Neuronal stem cell (in vitro differentiated cells): ENCODE measurements around the gene ZFX.

Experiments
- DNase-seq: peaks from one replicate; pipeline ENCODE4 v3.0.0-alpha.2; 2013; ENCODE audit warnings: low spot score
- H2AFZ ChIP-seq: one replicate; pipeline ENCODE4 v1.6.1; 2013; ENCODE audit warnings: mild to moderate bottlenecking, low read length, inconsistent platforms
- H2AK5ac ChIP-seq: 2 replicates; pipeline ENCODE4 v1.6.1; 2013; ENCODE audit warnings: low read depth, mild to moderate bottlenecking, inconsistent platforms, low read length, moderate library complexity, mixed read lengths
- H2BK120ac ChIP-seq: 2 replicates; pipeline ENCODE4 v1.6.1; 2013; ENCODE audit warnings: low read depth, mild to moderate bottlenecking, inconsistent platforms, low read length, moderate library complexity, mixed read lengths
- H2BK12ac ChIP-seq: one replicate; pipeline ENCODE4 v1.6.1; 2013; ENCODE audit warnings: low read length, inconsistent platforms
- H2BK15ac ChIP-seq: 2 replicates; pipeline ENCODE4 v1.6.1; 2013; ENCODE audit warnings: mild to moderate bottlenecking, low read length, inconsistent platforms, mixed read lengths
- H2BK5ac ChIP-seq: one replicate; pipeline ENCODE4 v1.6.1; 2013; ENCODE audit warnings: inconsistent platforms, mild to moderate bottlenecking, low read length, moderate library complexity
- H3K14ac ChIP-seq: one replicate; pipeline ENCODE4 v1.6.1; 2013; ENCODE audit warnings: low read length, inconsistent platforms
- H3K18ac ChIP-seq: 2 replicates; pipeline ENCODE4 v1.6.1; 2013; ENCODE audit warnings: low read length, inconsistent platforms
- H3K23ac ChIP-seq: 2 replicates; pipeline ENCODE4 v1.6.1; 2013; ENCODE audit warnings: low read depth, mild to moderate bottlenecking, mixed read lengths, low read length, inconsistent platforms; ENCODE audit not compliant: poor library complexity
- H3K27ac ChIP-seq: replicated peaks from 3 replicates; pipeline ENCODE4 v1.5.1; 2013; ENCODE audit warnings: low read length, inconsistent platforms
- H3K27me3 ChIP-seq, 3 experiments: 2 replicates each; pipeline ENCODE4 v1.6.1; 2013; ENCODE audit warnings: low read length in 3 of 3, mild to moderate bottlenecking in 2 of 3, inconsistent platforms in 1 of 3, low read depth in 1 of 3, mixed read lengths in 1 of 3, moderate library complexity in 1 of 3; ENCODE audit not compliant: control insufficient read depth in 3 of 3, insufficient read depth in 3 of 3
- H3K36me3 ChIP-seq, 2 donors: replicated peaks in 1 of 2; 2 replicates each; pipeline ENCODE4 v1.6.1; 2013; ENCODE audit warnings: low read length in 2 of 2; ENCODE audit not compliant: control insufficient read depth in 2 of 2, insufficient read depth in 2 of 2
- H3K4ac ChIP-seq: 2 replicates; pipeline ENCODE4 v1.6.1; 2013; ENCODE audit warnings: inconsistent platforms, mild to moderate bottlenecking, low read length, moderate library complexity
- H3K4me1 ChIP-seq, 2 donors: 1 replicate in 1 of 2; 2 replicates in 1 of 2; pipeline ENCODE4 v1.6.1; 2013; ENCODE audit warnings: low read length in 2 of 2, low read depth in 1 of 2; ENCODE audit not compliant: control insufficient read depth in 2 of 2, insufficient read depth in 1 of 2
- H3K4me2 ChIP-seq: one replicate; pipeline ENCODE4 v1.6.1; 2013; ENCODE audit warnings: mild to moderate bottlenecking, low read length, inconsistent platforms; ENCODE audit not compliant: insufficient read depth, poor library complexity, severe bottlenecking
- H3K4me3 ChIP-seq, 2 donors: 2 replicates each; pipeline ENCODE4 v1.5.1; 2013; ENCODE audit warnings: low read length in 2 of 2, mild to moderate bottlenecking in 2 of 2, inconsistent platforms in 1 of 2, moderate library complexity in 1 of 2
- H3K79me1 ChIP-seq: one replicate; pipeline ENCODE4 v1.6.1; 2013; ENCODE audit warnings: low read depth, mild to moderate bottlenecking, inconsistent platforms, low read length, moderate library complexity
- H3K9ac ChIP-seq: one replicate; pipeline ENCODE4 v1.6.1; 2013; ENCODE audit warnings: mild to moderate bottlenecking, low read depth, low read length, inconsistent platforms; ENCODE audit not compliant: poor library complexity
- H3K9me3 ChIP-seq, 2 donors: replicated peaks in 1 of 2; 2 replicates each; pipeline versions ENCODE3 to v1.6.1; 2013; ENCODE audit warnings: low read length in 2 of 2, mild to moderate bottlenecking in 2 of 2, inconsistent platforms in 1 of 2, low read depth in 1 of 2, mixed read lengths in 1 of 2, moderate library complexity in 1 of 2; ENCODE audit not compliant: control insufficient read depth in 2 of 2, insufficient read depth in 1 of 2
- H4K8ac ChIP-seq: one replicate; pipeline ENCODE4 v1.6.1; 2013; ENCODE audit warnings: low read depth, mild to moderate bottlenecking, inconsistent platforms, low read length, moderate library complexity
- H4K91ac ChIP-seq: one replicate; pipeline ENCODE4 v1.6.1; 2013; ENCODE audit warnings: low read length, low read depth, mild to moderate bottlenecking, inconsistent platforms; ENCODE audit not compliant: poor library complexity
- WGBS, 2 donors: extraction: QIAGEN DNeasy Blood & Tissue Kit; methylation state at CpG; one replicate each; pipeline ENCODE4 v1.1.7; 2013; ENCODE audit warnings: missing lambda C conversion rate in 2 of 2, mixed read lengths in 1 of 2; ENCODE audit not compliant: insufficient read length in 2 of 2, insufficient replicate concordance in 1 of 2; ENCODE audit errors: extremely low coverage in 2 of 2; 5-methylcytosine and 5-hydroxymethylcytosine counted together

ZFX gene

DNA sequence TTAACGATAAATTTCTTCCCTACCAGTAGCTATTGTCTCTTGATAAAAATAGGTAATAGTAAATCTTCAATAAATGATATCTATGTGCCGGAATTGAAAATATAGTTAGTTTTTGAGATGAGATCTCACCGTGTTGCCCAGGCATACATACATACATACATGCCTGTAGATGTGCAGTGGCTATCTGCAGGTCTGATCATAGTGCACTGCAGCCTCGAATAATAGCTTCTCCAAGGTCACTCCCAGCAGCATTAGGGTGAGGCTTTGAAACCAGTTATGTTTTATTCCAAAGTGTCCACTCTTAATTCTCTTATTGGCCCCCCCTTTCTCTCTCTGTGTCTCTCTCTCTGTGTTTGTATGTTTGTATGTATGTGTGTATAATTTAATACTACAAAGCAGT lies 37.5 kb downstream of the ZFX start:
- H3K27ac ChIP-seq = no peak overlapping the region

DNA sequence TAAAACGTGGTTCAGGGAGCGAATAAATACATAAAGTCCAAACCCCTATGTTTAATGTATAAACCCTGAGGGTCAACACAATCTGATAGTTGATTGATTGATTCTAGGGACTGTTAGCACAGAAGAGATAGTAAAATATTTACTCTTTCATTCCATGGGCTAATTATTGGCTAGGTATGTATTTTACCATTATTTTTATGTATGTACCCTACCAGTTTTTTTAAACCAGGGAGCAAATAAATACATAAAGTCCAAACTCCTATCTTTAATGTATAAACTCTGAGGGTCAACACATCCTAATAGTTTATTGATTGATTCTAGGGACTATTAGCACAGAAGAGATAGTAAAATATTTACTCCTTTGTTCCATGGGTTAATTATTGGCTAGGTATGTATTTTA lies 40.0 kb downstream of the ZFX start:
- Histone ChIP-seq H3K14ac (no peak overlapping the region), H3K4ac (no peak overlapping the region), H2BK12ac (no peak overlapping the region), H3K9me3 (no peaks in the 10 kb centered on the region), H3K27me3 (no peaks in the 10 kb centered on the region), H2BK120ac (no peak overlapping the region), H3K36me3 (peaks cover 0 to 87% of the 10 kb centered on the region in 2 donors), H2BK15ac (no peak overlapping the region), H3K4me3 (no peak overlapping the region), H3K23ac (no peak overlapping the region), H2AK5ac (no peak overlapping the region), H3K27ac (no peak overlapping the region), H4K8ac (no peak overlapping the region), H3K4me1 (no peaks in the 10 kb centered on the region), H2AFZ (no peak overlapping the region), H3K9ac (no peak overlapping the region), H3K79me1 (peaks cover 3% of the 10 kb centered on the region), H3K4me2 (no peak overlapping the region), H3K18ac (no peak overlapping the region), H2BK5ac (no peak overlapping the region), H4K91ac (no peak overlapping the region)
- no CpG with 5 or more reads among the region's 2 CpGs for WGBS, 2 donors
- DNase-seq = no peak

More for the DNA sequence above, 37.5 kb downstream of the ZFX start:
- Histone ChIP-seq H4K91ac (no peak overlapping the region), H3K79me1 (peaks cover 3% of the 10 kb centered on the region), H3K9ac (no peak overlapping the region), H2AFZ (no peak overlapping the region), H3K4ac (no peak overlapping the region), H3K4me2 (no peak overlapping the region), H2BK15ac (no peak overlapping the region), H2BK120ac (no peak overlapping the region), H3K14ac (no peak overlapping the region), H3K4me3 (no peak overlapping the region), H2BK5ac (no peak overlapping the region), H2AK5ac (no peak overlapping the region), H2BK12ac (no peak overlapping the region), H3K4me1 (no peaks in the 10 kb centered on the region), H3K23ac (no peak overlapping the region), H3K27me3 (no peaks in the 10 kb centered on the region), H3K36me3 (peaks cover 3 to 89% of the 10 kb centered on the region in 2 donors), H4K8ac (no peak overlapping the region), H3K9me3 (peaks cover 0 to 5% of the 10 kb centered on the region in 2 donors), H3K18ac (no peak overlapping the region)
- no CpG with 5 or more reads among the region's 4 CpGs for WGBS, 2 donors
- DNase-seq = no peak

DNA sequence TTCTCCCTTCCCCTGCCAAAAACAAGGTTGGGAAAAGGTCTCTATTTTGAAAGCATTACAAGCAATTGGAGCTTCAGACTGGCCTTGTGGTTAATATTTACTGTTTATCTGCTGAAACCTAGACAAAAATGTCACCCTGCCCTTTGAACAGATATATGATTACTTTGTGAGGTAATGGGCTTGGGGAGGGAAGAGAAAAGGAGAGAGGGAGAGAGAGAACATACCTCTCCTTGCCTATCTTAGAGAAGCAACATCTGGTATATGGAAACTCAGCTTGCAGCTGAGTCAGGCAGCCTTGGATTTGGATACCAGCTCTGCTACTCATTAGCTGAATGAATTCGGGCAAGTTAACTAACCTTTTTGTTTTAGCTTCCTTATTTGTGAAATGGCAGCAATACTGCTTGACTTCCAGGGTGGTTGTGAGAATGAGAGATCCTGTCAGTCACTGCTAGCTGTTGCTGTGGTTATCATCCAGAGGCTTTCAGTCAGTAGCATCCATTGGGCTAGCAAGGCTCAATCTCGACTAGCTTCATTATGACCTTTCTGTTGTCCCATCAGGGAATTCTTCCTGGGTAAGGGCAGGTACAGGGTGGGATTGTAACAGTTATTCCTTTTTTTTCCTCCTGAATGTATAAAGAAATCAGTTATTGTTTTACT lies 41.1 kb downstream of the ZFX start:
- H3K4ac ChIP-seq = no peak overlapping the region
- H2BK15ac ChIP-seq = no peak overlapping the region
- H3K27me3 ChIP-seq = no peaks in the 10 kb centered on the region
- H3K4me2 ChIP-seq = no peak overlapping the region
- H3K4me3 ChIP-seq = no peak overlapping the region
- H3K4me1 ChIP-seq = no peaks in the 10 kb centered on the region
- H3K36me3 ChIP-seq = peaks cover 0 to 84% of the 10 kb centered on the region in 2 donors
- H2AK5ac ChIP-seq = no peak overlapping the region
- H3K9ac ChIP-seq = no peak overlapping the region
- DNase-seq = no peak
- peaks cover 3% of the 10 kb centered on the region for H3K79me1 ChIP-seq
- WGBS, 2 donors = no CpG with 5 or more reads among the region's 2 CpGs
- no peak overlapping the region for H3K23ac ChIP-seq
- no peak overlapping the region for H2BK12ac ChIP-seq
- H4K91ac ChIP-seq = no peak overlapping the region
- H2BK5ac ChIP-seq = no peak overlapping the region
- H3K14ac ChIP-seq = no peak overlapping the region
- no peak overlapping the region for H2BK120ac ChIP-seq
- no peak overlapping the region for H3K18ac ChIP-seq
- no peaks in the 10 kb centered on the region for H3K9me3 ChIP-seq
- no peak overlapping the region for H4K8ac ChIP-seq
- H3K27ac ChIP-seq = no peak overlapping the region
- H2AFZ ChIP-seq = no peak overlapping the region

DNA sequence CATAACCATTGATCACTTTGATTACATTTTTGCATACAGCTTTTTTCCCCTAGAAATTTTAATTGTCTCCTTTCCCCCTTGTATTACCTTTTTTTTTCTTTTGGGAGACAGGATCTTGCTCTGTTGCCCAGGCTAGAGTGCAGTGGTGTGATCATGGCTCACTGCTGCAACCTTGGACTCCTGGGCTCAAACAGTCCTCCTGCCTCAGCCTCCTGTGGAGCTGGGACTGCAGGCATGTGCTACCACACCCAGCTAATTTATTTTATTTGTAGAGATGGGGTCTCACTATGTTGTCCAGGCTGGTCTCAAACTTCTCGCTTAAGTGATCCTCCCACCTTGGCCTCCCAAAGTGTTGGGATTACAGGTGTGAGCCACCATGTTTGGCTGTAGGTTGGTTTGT lies 47.0 kb downstream of the ZFX start:
- Histone ChIP-seq H3K79me1 (no peaks in the 10 kb centered on the region), H2BK120ac (no peak overlapping the region), H2AK5ac (no peak overlapping the region), H3K4ac (no peak overlapping the region), H3K4me1 (no peaks in the 10 kb centered on the region), H3K27me3 (no peaks in the 10 kb centered on the region), H3K4me2 (no peak overlapping the region), H2AFZ (no peak overlapping the region), H3K9ac (no peak overlapping the region), H3K9me3 (no peaks in the 10 kb centered on the region), H3K18ac (no peak overlapping the region), H3K14ac (no peak overlapping the region), H4K8ac (no peak overlapping the region), H3K23ac (no peak overlapping the region), H3K4me3 (no peak overlapping the region), H2BK5ac (no peak overlapping the region), H3K36me3 (peaks cover 0 to 63% of the 10 kb centered on the region in 2 donors), H3K27ac (no peak overlapping the region), H4K91ac (no peak overlapping the region), H2BK15ac (no peak overlapping the region), H2BK12ac (no peak overlapping the region)
- WGBS, 2 donors = no CpG with 5 or more reads among the region's 1 CpG
- DNase-seq = no peak
